Mesendoderm (in vitro differentiated cells): Measurements from ENCODE around the gene RARG.
"Not testable (repeated sequence)": the region's sequence is repeated elsewhere in the genome, so short reads cannot be mapped to it uniquely, and the experiment has no call there.

Experiments used
- DNase-seq: peaks from one replicate; pipeline ENCODE4 v3.0.0; 2013
- H2AK5ac ChIP-seq: 2 replicates; pipeline ENCODE4 v1.6.1; 2013; ENCODE audit warnings: low read length, inconsistent platforms
- H2BK120ac ChIP-seq: 2 replicates; pipeline ENCODE4 v1.6.1; 2013; ENCODE audit warnings: low read depth, mild to moderate bottlenecking, low read length, moderate library complexity, mixed read lengths
- H2BK15ac ChIP-seq: replicated peaks from 2 replicates; pipeline ENCODE4 v1.6.1; 2013; ENCODE audit warnings: low read depth, mild to moderate bottlenecking, moderate library complexity
- H2BK5ac ChIP-seq: 2 replicates; pipeline ENCODE4 v1.6.1; 2013; ENCODE audit warnings: low read length, inconsistent platforms
- H3K18ac ChIP-seq: 2 replicates; pipeline ENCODE4 v1.6.1; 2013; ENCODE audit warnings: mild to moderate bottlenecking, low read length, mixed read lengths
- H3K23ac ChIP-seq: one replicate; pipeline ENCODE4 v1.6.1; 2013; ENCODE audit warnings: low read length
- H3K27ac ChIP-seq: 2 replicates; pipeline ENCODE4 v1.5.1; 2013; ENCODE audit warnings: low read depth, mild to moderate bottlenecking, inconsistent platforms, low read length, moderate library complexity
- H3K27me3 ChIP-seq: 2 replicates; pipeline ENCODE4 v1.6.1; 2013; ENCODE audit warnings: low read length, control low read depth, mild to moderate bottlenecking, inconsistent platforms; ENCODE audit not compliant: insufficient read depth, poor library complexity
- H3K36me3 ChIP-seq: 2 replicates; pipeline ENCODE4 v1.6.1; 2013; ENCODE audit warnings: low read length, inconsistent platforms; ENCODE audit not compliant: control insufficient read depth, insufficient read depth
- H3K4ac ChIP-seq: one replicate; pipeline ENCODE4 v1.6.1; 2013; ENCODE audit warnings: low read depth, mild to moderate bottlenecking, low read length, moderate library complexity
- H3K4me1 ChIP-seq: 2 replicates; pipeline ENCODE4 v1.6.1; 2013; ENCODE audit warnings: low read depth, low read length, inconsistent platforms; ENCODE audit not compliant: control insufficient read depth
- H3K4me2 ChIP-seq: 2 replicates; pipeline ENCODE4 v1.6.1; 2013; ENCODE audit warnings: low read length
- H3K4me3 ChIP-seq: 2 replicates; pipeline ENCODE4 v1.5.1; 2013; ENCODE audit warnings: mild to moderate bottlenecking, low read length
- H3K56ac ChIP-seq: one replicate; pipeline ENCODE4 v1.6.1; 2013; ENCODE audit warnings: low read length
- H3K79me1 ChIP-seq: 2 replicates; pipeline ENCODE4 v1.6.1; 2013; ENCODE audit warnings: low read length, inconsistent platforms
- H3K79me2 ChIP-seq: 2 replicates; pipeline ENCODE4 v1.6.1; 2013; ENCODE audit warnings: mild to moderate bottlenecking, low read length; ENCODE audit not compliant: control insufficient read depth, insufficient read depth
- H3K9ac ChIP-seq: 2 replicates; pipeline ENCODE4 v1.6.1; 2013; ENCODE audit warnings: low read length, inconsistent platforms
- H4K5ac ChIP-seq: one replicate; pipeline ENCODE4 v1.6.1; 2013; ENCODE audit warnings: low read length
- H4K8ac ChIP-seq: one replicate; pipeline ENCODE4 v1.6.1; 2013; ENCODE audit warnings: low read depth, mild to moderate bottlenecking, control low read depth, low read length, moderate library complexity
- WGBS: extraction: QIAGEN DNeasy Blood & Tissue Kit; methylation state at CpG from one replicate; pipeline ENCODE4 v1.1.7; 2013; ENCODE audit warnings: low lambda C conversion rate, missing lambda C conversion rate; ENCODE audit not compliant: insufficient coverage; ENCODE audit errors: extremely low coverage; 5-methylcytosine and 5-hydroxymethylcytosine counted together

RARG gene

DNA sequence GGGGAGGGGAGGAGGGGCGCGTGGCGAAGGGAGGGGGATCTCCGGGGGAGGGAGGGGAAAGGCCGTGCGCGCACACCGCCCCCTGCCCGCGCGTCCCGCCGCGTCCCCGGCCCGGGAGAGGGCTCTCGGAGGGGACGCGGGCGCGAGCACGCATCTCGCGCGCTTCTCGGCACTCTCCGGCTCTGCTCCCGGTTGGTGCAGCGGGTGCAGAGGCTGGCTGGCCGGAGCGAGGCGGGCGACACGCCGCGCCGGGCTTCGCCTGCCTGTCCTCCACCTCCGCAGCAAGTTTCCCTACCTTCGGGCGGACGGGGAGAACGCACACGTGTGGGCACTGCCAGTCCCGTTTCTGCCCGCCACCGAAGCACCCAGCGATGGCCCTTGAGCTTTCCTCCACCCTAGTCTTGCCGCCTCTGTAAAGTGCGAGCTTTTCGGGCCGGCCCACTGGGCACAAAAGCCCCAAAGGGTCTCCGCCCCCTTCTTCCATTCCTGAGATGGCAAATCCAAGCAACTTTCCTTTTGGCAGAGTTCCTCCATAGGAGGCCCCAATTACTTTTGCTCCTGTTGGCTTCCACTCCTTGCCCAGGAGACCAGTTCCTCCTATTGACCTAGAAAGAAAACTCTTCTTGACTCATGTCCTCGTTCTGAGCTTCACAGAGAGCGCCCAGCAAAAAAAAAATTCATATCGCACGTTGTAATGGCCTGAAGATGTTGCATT lies 50.9 kb downstream of the RARG start:
- Histone ChIP-seq H3K36me3 (peaks cover 6% of the 10 kb centered on the region), H2BK5ac (no peak overlapping the region), H3K27me3 (no peaks in the 10 kb centered on the region), H3K79me1 (peaks cover 9% of the 10 kb centered on the region), H2AK5ac (no peak overlapping the region), H3K4me2 (peak overlapping the region; percentile 13), H3K79me2 (peaks cover 2% of the 10 kb centered on the region), H3K9ac (peak overlapping the region; percentile 94), H3K4me1 (peaks cover 2% of the 10 kb centered on the region), H4K5ac (no peak overlapping the region), H3K56ac (peak overlapping the region; percentile 98), H2BK120ac (no peak overlapping the region), H3K4me3 (peak overlapping the region; percentile 82), H4K8ac (no peak overlapping the region), H3K23ac (peak overlapping the region; percentile 94), H3K27ac (peak overlapping the region; percentile 97), H3K18ac (peak overlapping the region; percentile 96), H3K4ac (peak overlapping the region; percentile 5), H2BK15ac (no peak overlapping the region)
- WGBS: no CpG with 5 or more reads among the region's 57 CpGs
- DNase-seq: peak; percentile 89

DNA sequence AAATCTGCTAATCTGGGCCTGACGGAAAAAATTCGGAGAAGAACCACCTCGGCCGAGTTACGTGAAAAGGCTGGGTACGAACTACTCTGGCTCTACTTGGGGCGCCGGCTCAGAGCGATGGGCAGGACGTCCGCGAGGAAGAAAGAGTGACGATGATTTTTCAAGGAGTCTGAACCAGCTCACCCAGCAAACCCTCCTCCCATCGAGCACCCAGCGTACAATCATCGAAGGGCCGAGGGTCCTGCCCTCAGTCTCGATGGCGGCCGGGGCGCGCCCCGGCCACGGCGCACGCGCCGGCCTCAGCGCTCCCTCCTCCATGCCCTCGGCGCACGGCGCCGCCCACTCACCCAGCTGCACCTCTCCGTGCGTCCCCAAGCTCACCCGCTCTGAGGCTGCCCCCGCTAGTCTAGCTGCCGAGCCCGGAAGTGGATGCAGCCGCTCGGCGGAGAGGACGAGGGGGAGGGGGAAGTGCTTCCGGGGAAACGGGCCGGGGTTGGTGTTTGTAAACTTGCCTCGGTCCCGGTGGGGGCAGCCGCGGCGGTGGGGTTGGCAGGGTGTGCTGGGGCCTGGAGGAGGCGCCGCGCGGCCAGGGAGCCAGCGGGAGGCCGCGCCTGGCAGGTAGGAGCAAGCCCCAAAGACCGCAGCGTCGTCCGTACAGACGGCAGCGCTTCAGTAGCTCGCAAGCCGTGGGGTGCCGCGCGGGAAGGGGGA lies 51.6 kb downstream of the RARG start, which contains the start of the genes CSAD and ZNF740:
Gene CSAD, minus strand, starts transcription at position 706 of the 711 bp plus-strand sequence. CDS start 7,455 bp downstream, outside the sequence.
Gene ZNF740, plus strand, starts transcription at position 503 of the 711 bp plus-strand sequence. CDS start 1,262 bp downstream, outside the sequence.
- Histone ChIP-seq H2BK5ac (peak within 1 kb of the TSS; percentile 69), H3K36me3 (peaks cover 3% of the 10 kb centered on the region), H3K4ac (peak within 1 kb of the TSS; percentile 82), H3K27ac (peak within 1 kb of the TSS; percentile 97), H3K23ac (peak within 1 kb of the TSS; percentile 94), H2AK5ac (no peak within 1 kb of the TSS), H3K4me2 (peak within 1 kb of the TSS; percentile 28), H3K27me3 (no peaks in the 10 kb centered on the region), H4K5ac (peak within 1 kb of the TSS; percentile 9), H2BK15ac (no peak within 1 kb of the TSS), H3K9ac (peak within 1 kb of the TSS; percentile 94), H3K79me1 (peaks cover 9% of the 10 kb centered on the region), H2BK120ac (no peak within 1 kb of the TSS), H3K18ac (peak within 1 kb of the TSS; percentile 96), H3K4me1 (peaks cover 5% of the 10 kb centered on the region), H3K79me2 (peaks cover 2% of the 10 kb centered on the region), H3K4me3 (peak within 1 kb of the TSS; percentile 82), H4K8ac (peak within 1 kb of the TSS; percentile 2), H3K56ac (peak within 1 kb of the TSS; percentile 98)
- WGBS: no CpG with 5 or more reads among the region's 70 CpGs
- peak; percentile 99 for DNase-seq

DNA sequence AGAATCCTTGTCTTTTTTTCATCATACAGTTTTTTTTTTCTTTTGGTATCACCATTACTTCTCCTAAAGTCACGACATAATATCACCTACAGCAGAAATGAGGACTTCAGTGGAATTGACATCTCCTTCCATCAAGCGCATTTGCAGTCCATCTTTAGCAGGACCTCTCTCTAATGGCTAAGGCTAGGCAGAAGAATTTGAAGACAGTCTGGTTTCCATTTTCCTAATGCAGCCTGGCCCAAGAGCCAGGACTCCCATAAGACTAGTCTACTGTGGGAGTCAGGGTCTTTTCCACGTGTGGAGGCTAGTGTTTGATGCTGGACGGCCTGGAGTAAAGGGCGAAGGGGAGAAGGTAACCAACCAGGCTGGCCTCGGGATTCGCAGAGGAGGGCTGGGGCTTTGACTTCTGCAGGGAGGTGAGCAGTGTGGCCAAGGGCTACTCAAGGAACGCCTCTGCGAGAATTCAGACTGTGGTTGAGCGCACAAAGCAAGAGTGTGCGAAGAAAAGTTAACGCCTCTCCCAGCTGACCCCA lies 52.3 kb downstream of the RARG start:
- Histone ChIP-seq H3K4me3 (peak overlapping the region; percentile 58), H3K79me2 (peaks cover 2% of the 10 kb centered on the region), H3K27me3 (no peaks in the 10 kb centered on the region), H2BK5ac (peak overlapping the region; percentile 10), H3K23ac (no peak overlapping the region), H3K56ac (peak overlapping the region; percentile 91), H4K5ac (peak overlapping the region; percentile 9), H3K4me2 (peak overlapping the region; percentile 28), H3K18ac (peak overlapping the region; percentile 91), H3K79me1 (peaks cover 9% of the 10 kb centered on the region), H3K27ac (peak overlapping the region; percentile 90), H4K8ac (peak overlapping the region; percentile 2), H3K4me1 (peaks cover 8% of the 10 kb centered on the region), H3K36me3 (peaks cover 3% of the 10 kb centered on the region), H2BK120ac (no peak overlapping the region), H3K9ac (peak overlapping the region; percentile 88), H2BK15ac (no peak overlapping the region), H3K4ac (peak overlapping the region; percentile 82), H2AK5ac (no peak overlapping the region)
- no CpG with 5 or more reads among the region's 12 CpGs for WGBS
- no peak for DNase-seq

DNA sequence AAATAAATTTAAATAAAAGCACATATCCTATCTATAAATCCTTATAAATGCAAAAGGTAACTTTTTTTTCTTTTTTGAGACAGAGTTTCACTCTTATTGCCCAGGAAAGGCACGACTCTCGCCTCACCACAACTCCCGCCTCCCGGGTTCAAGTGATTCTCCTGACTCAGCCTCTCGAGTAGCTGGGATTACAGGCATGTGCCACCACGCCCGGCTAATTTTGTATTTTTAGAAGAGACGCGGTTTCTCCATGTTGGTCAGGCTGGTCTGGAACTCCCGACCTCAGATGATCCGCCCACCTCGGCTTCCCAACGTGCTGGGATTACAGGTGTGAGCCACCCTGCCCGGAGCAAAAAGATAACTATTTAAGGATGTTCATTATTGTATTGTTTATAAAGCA lies 53.2 kb downstream of the RARG start:
- H3K4me3 ChIP-seq, H3K4ac ChIP-seq, H3K36me3 ChIP-seq, H3K27me3 ChIP-seq, H3K27ac ChIP-seq, H3K9ac ChIP-seq, H3K56ac ChIP-seq, H2BK5ac ChIP-seq, H3K18ac ChIP-seq, H2AK5ac ChIP-seq, H2BK15ac ChIP-seq, H3K23ac ChIP-seq, H4K8ac ChIP-seq, H3K79me1 ChIP-seq, H3K4me2 ChIP-seq, H4K5ac ChIP-seq, H3K79me2 ChIP-seq, H3K4me1 ChIP-seq, H2BK120ac ChIP-seq, DNase-seq: not testable (repeated sequence)
- WGBS: no CpG with 5 or more reads among the region's 14 CpGs

DNA sequence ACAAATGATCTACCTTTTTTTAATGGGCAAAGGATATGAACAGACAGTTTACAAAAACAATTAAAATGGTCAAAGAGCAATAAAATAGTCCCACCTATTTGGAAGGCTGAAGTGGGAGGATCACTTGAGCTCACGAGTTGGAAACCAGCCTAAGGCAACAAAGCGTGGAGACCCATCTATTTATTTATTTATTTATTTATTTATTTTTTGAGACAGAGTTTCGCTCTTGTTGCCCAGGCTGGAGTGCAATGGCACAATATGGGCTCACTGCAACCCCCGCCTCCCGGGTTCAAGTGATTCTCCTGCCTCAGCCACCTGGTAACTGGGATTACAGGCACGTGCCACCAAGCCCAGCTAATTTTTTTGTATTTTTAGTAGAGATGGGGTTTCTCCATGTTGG lies 54.6 kb downstream of the RARG start:
- H2BK15ac ChIP-seq, H3K79me1 ChIP-seq, H3K4me3 ChIP-seq, H3K23ac ChIP-seq, DNase-seq, H4K5ac ChIP-seq, H3K36me3 ChIP-seq, H3K4ac ChIP-seq, H4K8ac ChIP-seq, H3K18ac ChIP-seq, H3K4me2 ChIP-seq, H3K27ac ChIP-seq, H2AK5ac ChIP-seq, H3K79me2 ChIP-seq, H2BK5ac ChIP-seq, H2BK120ac ChIP-seq, H3K27me3 ChIP-seq, H3K56ac ChIP-seq, H3K4me1 ChIP-seq, H3K9ac ChIP-seq: not testable (repeated sequence)
- WGBS: no CpG with 5 or more reads among the region's 6 CpGs
